H1 (cell line): ENCODE measurements around the gene DCAF17. TPM values are rescaled to one million over a fixed set of nuclear protein-coding genes. Genes with fewer than 3 reads are reported as not detected.

Experiments
- CTCF ChIA-PET: fragments of 300-600 bp; sonication (Branson Sonifier 250); formaldehyde crosslinking; loops from one replicate; lab custom pipeline; 2021; ENCODE audit not compliant: partially characterized antibody; lab: Charles Lee
- POLR2A ChIA-PET: fragments of 300-600 bp; sonication (Branson Sonifier 250); formaldehyde crosslinking; loops from one replicate; lab custom pipeline; 2021; ENCODE audit warnings: inconsistent platforms; ENCODE audit not compliant: partially characterized antibody; lab: Charles Lee
- DNase-seq, 2 experiments: peaks; one replicate each; pipeline versions ENCODE4 v3.0.0 to v3.0.0-alpha.2; 2010 to 2022; ENCODE audit warnings: low spot score in 2 of 2, low read depth in 1 of 2, mixed read lengths in 1 of 2
- FAIRE-seq: peaks from 2 replicates; lab custom pipeline; 2011; peaks lifted over from hg19 to GRCh38; lab: Jason Lieb, UNC
- H2AFZ ChIP-seq: 2 replicates; pipeline ENCODE4 v1.8.1; 2012; ENCODE audit warnings: low read length, inconsistent platforms
- H2AK5ac ChIP-seq: 2 replicates; pipeline ENCODE4 v1.6.1; 2013; ENCODE audit warnings: low read depth, low read length
- H2BK120ac ChIP-seq: replicated peaks from 2 replicates; pipeline ENCODE3; 2013; ENCODE audit warnings: low read depth, low read length, inconsistent platforms
- H2BK12ac ChIP-seq: 2 replicates; pipeline ENCODE4 v1.6.1; 2013; ENCODE audit warnings: low read depth, low read length
- H2BK15ac ChIP-seq: 2 replicates; pipeline ENCODE4 v1.6.1; 2013; ENCODE audit warnings: low read length
- H2BK20ac ChIP-seq: 2 replicates; pipeline ENCODE4 v1.6.1; 2013; ENCODE audit warnings: low read length
- H2BK5ac ChIP-seq: 2 replicates; pipeline ENCODE4 v1.6.1; 2013; ENCODE audit warnings: low read depth, low read length
- H3K14ac ChIP-seq: 2 replicates; pipeline ENCODE4 v1.6.1; 2013; ENCODE audit warnings: inconsistent platforms; ENCODE audit not compliant: insufficient read length
- H3K18ac ChIP-seq: 2 replicates; pipeline ENCODE4 v1.6.1; 2013; ENCODE audit warnings: low read length; ENCODE audit errors: extremely low read depth
- H3K23ac ChIP-seq: 2 replicates; pipeline ENCODE4 v1.6.1; 2013; ENCODE audit warnings: inconsistent platforms; ENCODE audit not compliant: insufficient read length
- H3K23me2 ChIP-seq: 2 replicates; pipeline ENCODE4 v1.6.1; 2013; ENCODE audit warnings: low read depth, low read length
- H3K27ac ChIP-seq: 2 replicates; pipeline ENCODE4 v1.6.1; 2011; ENCODE audit warnings: low read depth, low read length, inconsistent platforms
- H3K27me3 ChIP-seq, 4 experiments: replicated peaks in 1 of 4; 1 replicate in 1 of 4; 2 replicates in 3 of 4; pipeline versions ENCODE4 v1.6.1 to v1.8.1; 2011 to 2013; ENCODE audit warnings: low read length in 3 of 4, mild to moderate bottlenecking in 3 of 4, inconsistent platforms in 2 of 4, mixed read lengths in 2 of 4, moderate library complexity in 1 of 4; ENCODE audit not compliant: control insufficient read depth in 3 of 4, insufficient read depth in 3 of 4; ENCODE audit errors: extremely low read depth in 1 of 4
- H3K36me3 ChIP-seq, 4 experiments: 2 replicates each; pipeline versions ENCODE4 v1.6.1 to v1.8.1; 2011 to 2013; ENCODE audit warnings: mild to moderate bottlenecking in 4 of 4, low read length in 3 of 4, moderate library complexity in 2 of 4, control low read depth in 1 of 4, inconsistent platforms in 1 of 4; ENCODE audit not compliant: insufficient read depth in 4 of 4, control insufficient read depth in 2 of 4
- H3K4ac ChIP-seq: replicated peaks from 2 replicates; pipeline ENCODE3; 2013; ENCODE audit warnings: low read length, low read depth, mixed read lengths, inconsistent platforms; ENCODE audit not compliant: insufficient read length
- H3K4me1 ChIP-seq, 4 experiments: replicated peaks in 1 of 4; 1 replicate in 1 of 4; 2 replicates in 3 of 4; pipeline versions ENCODE4 v1.6.1 to v1.8.1; 2011 to 2013; ENCODE audit warnings: low read length in 3 of 4, inconsistent platforms in 2 of 4, mixed read lengths in 1 of 4; ENCODE audit not compliant: insufficient read depth in 4 of 4, control insufficient read depth in 3 of 4
- H3K4me2 ChIP-seq, 2 experiments: 2 replicates each; pipeline versions ENCODE4 v1.6.1 to v1.8.1; 2011 to 2013; ENCODE audit warnings: low read depth in 2 of 2, low read length in 2 of 2, control low read depth in 1 of 2, inconsistent platforms in 1 of 2, mild to moderate bottlenecking in 1 of 2; ENCODE audit not compliant: insufficient read depth in 1 of 2
- H3K4me3 ChIP-seq, 4 experiments: fragments of 200-600, 300-600 bp in 1 of 4; sonication (generic), shearing (Covaris generic), sonication (Bioruptor Twin) in 1 of 4; 2 replicates each; pipeline versions ENCODE4 v1.5.1 to v1.8.1; 2011 to 2016; ENCODE audit warnings: low read length in 4 of 4, low read depth in 3 of 4, control low read depth in 2 of 4, inconsistent platforms in 2 of 4, mild to moderate bottlenecking in 2 of 4, mixed read lengths in 1 of 4, moderate library complexity in 1 of 4; ENCODE audit not compliant: insufficient read depth in 2 of 4; ENCODE audit errors: extremely low read depth in 1 of 4
- H3K56ac ChIP-seq: replicated peaks from 2 replicates; pipeline ENCODE3; 2013; ENCODE audit warnings: low read depth, mild to moderate bottlenecking, mixed read lengths, low read length, inconsistent platforms; ENCODE audit not compliant: insufficient read length
- H3K79me1 ChIP-seq: 2 replicates; pipeline ENCODE4 v1.6.1; 2013; ENCODE audit warnings: low read depth, low read length, control low read depth
- H3K79me2 ChIP-seq, 2 experiments: 2 replicates each; pipeline versions ENCODE4 v1.6.1 to v1.8.1; 2012 to 2013; ENCODE audit warnings: low read length in 2 of 2, mild to moderate bottlenecking in 2 of 2, inconsistent platforms in 1 of 2; ENCODE audit not compliant: insufficient read depth in 2 of 2, control insufficient read depth in 1 of 2
- H3K9ac ChIP-seq, 4 experiments: replicated peaks in 1 of 4; 1 replicate in 1 of 4; 2 replicates in 3 of 4; pipeline versions ENCODE4 v1.6.1 to v1.8.1; 2011 to 2013; ENCODE audit warnings: low read depth in 3 of 4, low read length in 3 of 4, control low read depth in 2 of 4, mild to moderate bottlenecking in 2 of 4, moderate library complexity in 2 of 4, inconsistent platforms in 1 of 4; ENCODE audit errors: extremely low read depth in 1 of 4
- H3K9me3 ChIP-seq, 2 experiments: 2 replicates each; pipeline versions ENCODE4 v1.6.1 to v1.8.1; 2012 to 2013; ENCODE audit warnings: mild to moderate bottlenecking in 2 of 2, moderate library complexity in 2 of 2, control low read depth in 1 of 2, inconsistent platforms in 1 of 2, low read depth in 1 of 2, low read length in 1 of 2, mixed read lengths in 1 of 2; ENCODE audit not compliant: insufficient read depth in 2 of 2
- H4K20me1 ChIP-seq, 2 experiments: replicated peaks in 1 of 2; 2 replicates each; pipeline versions ENCODE3 to v1.8.1; 2011 to 2013; ENCODE audit warnings: inconsistent platforms in 2 of 2, low read length in 2 of 2, mild to moderate bottlenecking in 1 of 2; ENCODE audit not compliant: insufficient read depth in 2 of 2, control insufficient read depth in 1 of 2
- H4K5ac ChIP-seq: 2 replicates; pipeline ENCODE4 v1.6.1; 2013; ENCODE audit warnings: low read length, low read depth, mixed read lengths, inconsistent platforms; ENCODE audit not compliant: insufficient read length
- H4K8ac ChIP-seq: 2 replicates; pipeline ENCODE4 v1.8.0; 2013; ENCODE audit warnings: mild to moderate bottlenecking, moderate library complexity, low read length, inconsistent platforms; ENCODE audit not compliant: insufficient read depth; ENCODE audit errors: extremely low read depth
- H4K91ac ChIP-seq: replicated peaks from 2 replicates; pipeline ENCODE3; 2013; ENCODE audit warnings: low read length, mixed read lengths, inconsistent platforms; ENCODE audit not compliant: insufficient read length
- CHD1 ChIP-seq: IDR thresholded peaks from 2 replicates; pipeline ENCODE4 v1.6.1; 2012; ENCODE audit warnings: low read depth, low read length, improper control_type of control experiment
- EZH2 ChIP-seq: fragments of 200-600 bp; sonication (generic); IDR thresholded peaks from 2 replicates; pipeline ENCODE4 v1.7.1; 2012; ENCODE audit warnings: low read depth, mild to moderate bottlenecking, moderate library complexity, low read length, inconsistent platforms; ENCODE audit not compliant: severe bottlenecking
- POLR2A ChIP-seq, 2 experiments: IDR thresholded peaks; 1 replicate in 1 of 2; 2 replicates in 1 of 2; pipeline ENCODE4 v1.6.1; 2011; ENCODE audit warnings: low read depth in 2 of 2, low read length in 2 of 2, mild to moderate bottlenecking in 2 of 2; ENCODE audit errors: control extremely low read depth in 1 of 2
- SIX5 ChIP-seq: IDR thresholded peaks from 2 replicates; pipeline ENCODE4 v1.6.1; 2011; ENCODE audit warnings: mild to moderate bottlenecking, low read depth, low read length
- SP4 ChIP-seq: IDR thresholded peaks from 2 replicates; pipeline ENCODE4 v1.6.1; 2012; ENCODE audit warnings: low read length, inconsistent platforms
- polyA plus RNA-seq, 7 experiments: library from polyadenylated mRNA; depleted of rRNA in 3 of 7; stranded (reverse) in 5 of 7; unstranded in 2 of 7; fragments of >200 nt in 5 of 7; fragments of 200-250 nt in 2 of 7; gene quantifications; 1 replicate in 5 of 7; 2 replicates in 1 of 7; 4 replicates in 1 of 7; pipeline versions ENCODE4 v1.2.1 to v1.2.3, GENCODE V29; 2011 to 2013; ENCODE audit warnings: missing spikeins in 2 of 7, mixed read lengths in 2 of 7
- total RNA-seq: library from RNA; stranded (reverse); fragmentation: NEBNext Ultra II Directional; extraction: Animal tissue kit (Norgen Biotek cat#: 25700); gene quantifications from 2 replicates; pipeline ENCODE4 v1.2.1, GENCODE V29; 2021

Gene DCAF17
- total and polyA plus RNA-seq, 2 of the 8 experiments (the other 6 are each of a cell fraction or from before 2014, with no cell fraction given): 10.7 to 30.0 TPM

- H4K91ac ChIP-seq: no peak overlapping the region
- no peak overlapping the region for H3K4me3 ChIP-seq
- H3K27ac ChIP-seq: no peak overlapping the region
- TF ChIP-seq SIX5 (no peak), CHD1 (no peak), EZH2 (no peak), SP4 (no peak), POLR2A (IDR thresholded peaks at IDR 0.05; ENCODE audit: control extremely low read depth in 1 of 2, low read depth in 2 of 2, low read length in 2 of 2) (no peak)
Observed at GRCh38 chr2:171482308-171482707, 48.3 kb downstream of the DCAF17 start.

More at GRCh38 chr2:171482308-171482707, 48.3 kb downstream of the DCAF17 start:
- no peaks in the 10 kb centered on the region for H3K9me3 ChIP-seq
- no peaks in the 10 kb centered on the region for H3K79me2 ChIP-seq
- no peak for DNase-seq
- FAIRE-seq: no peak
- H3K18ac ChIP-seq: no peak overlapping the region
- H3K36me3 ChIP-seq: peaks cover 0 to 19% (median 0%) of the 10 kb centered on the region in 4 experiments; a peak in 3 of 8 replicates
- no peak overlapping the region for H2BK20ac ChIP-seq
- no peak overlapping the region; the same call in 1 of the 2 replicates for H2BK12ac ChIP-seq
- H3K23me2 ChIP-seq: no peaks in the 10 kb centered on the region
- no peaks in the 10 kb centered on the region for H4K20me1 ChIP-seq
- H3K23ac ChIP-seq: no peak overlapping the region
- H3K27me3 ChIP-seq: no peaks in the 10 kb centered on the region
- no peak overlapping the region for H3K14ac ChIP-seq
- H3K4ac ChIP-seq: no peak overlapping the region
- H2AFZ ChIP-seq: no peak overlapping the region
- POLR2A ChIA-PET: interaction anchor here (0.8 to 2.0 kb wide), 6 partner anchors 10 to 322 kb away, joined by 3 to 22 read pairs (median 4); partner anchors contain the start of genes DCAF17 and METTL8
- no peak overlapping the region for H2AK5ac ChIP-seq
- no peak overlapping the region for H4K5ac ChIP-seq
- no peak overlapping the region for H2BK15ac ChIP-seq
- peak overlapping the region in 1 of 2 experiments; percentile 26; a peak in 1 of 4 replicates for H3K4me2 ChIP-seq
- no peak overlapping the region for H3K9ac ChIP-seq
- peaks cover 0 to 7% (median 4%) of the 10 kb centered on the region in 4 experiments; a peak in 5 of 7 replicates for H3K4me1 ChIP-seq
- H3K56ac ChIP-seq: no peak overlapping the region
- CTCF ChIA-PET: interaction anchor here (0.7 to 1.5 kb wide), 6 partner anchors 41 to 510 kb away, joined by 3 to 5 read pairs (median 4); partner anchors contain the start of genes DCAF17 and METTL8
- H4K8ac ChIP-seq: no peak overlapping the region
- no peaks in the 10 kb centered on the region; the same call in 1 of the 2 replicates for H3K79me1 ChIP-seq
- H2BK5ac ChIP-seq: no peak overlapping the region
- H2BK120ac ChIP-seq: no peak overlapping the region
